VCaP (cell line): ENCODE measurements around the gene MPL.
"Not testable (repeated sequence)": the region's sequence is repeated elsewhere in the genome, so short reads cannot be mapped to it uniquely, and the experiment has no call there.

Experiments used
- H3K27ac ChIP-seq: fragments of 450-650 bp; 2 replicates; pipeline ENCODE4 v1.5.1; 2017
- TF ChIP-seq, protein P1 (sequence below): fragments of 450-650 bp; conservative IDR thresholded peaks from 2 replicates; pipeline ENCODE4 v1.5.1; 2017; ENCODE audit warnings: mild to moderate bottlenecking, moderate library complexity

Gene MPL

DNA sequence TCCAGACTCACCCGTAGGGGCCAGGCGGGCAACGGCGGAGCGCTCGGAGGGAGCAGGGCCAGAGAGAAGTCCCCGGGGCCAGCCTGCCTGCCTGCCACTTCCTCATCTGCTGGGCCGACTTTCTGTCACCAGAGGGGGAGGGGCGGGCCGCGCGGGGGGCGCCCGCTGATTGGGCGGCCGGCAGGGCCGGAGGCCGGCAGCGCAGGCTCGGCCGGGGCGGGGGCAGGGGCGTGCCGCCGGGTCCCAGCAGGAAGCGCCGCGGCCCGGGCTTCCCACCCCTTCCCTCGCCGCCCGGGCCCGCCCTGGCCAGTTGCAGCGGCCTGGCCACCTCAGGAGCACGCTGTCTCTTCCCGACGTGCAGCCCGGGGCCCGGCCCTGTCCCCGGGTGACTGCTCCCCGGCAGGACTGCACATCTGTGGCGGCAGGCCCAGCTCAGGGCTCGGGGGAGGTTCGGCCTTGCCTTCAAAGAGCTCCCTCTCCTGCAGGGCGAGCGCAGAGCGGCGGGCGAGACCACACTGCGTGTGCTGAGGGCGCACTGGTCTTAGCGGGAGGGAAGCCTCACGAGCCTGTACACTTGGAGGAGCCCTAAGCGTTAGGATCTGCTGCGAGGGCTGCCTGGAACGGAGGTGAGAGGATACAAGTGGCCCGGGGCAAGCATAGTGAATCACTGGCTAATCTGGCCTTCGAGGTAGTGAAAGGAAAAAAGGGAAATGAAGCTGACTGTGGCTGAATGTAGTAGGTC lies 30.5 kb downstream of the MPL start, which contains the start of gene ELOVL1:
Gene ELOVL1, minus strand, starts transcription at position 108 of the 742 bp plus-strand sequence. CDS start 2,402 bp downstream, outside the sequence.
- TF ChIP-seq, protein P1, sequence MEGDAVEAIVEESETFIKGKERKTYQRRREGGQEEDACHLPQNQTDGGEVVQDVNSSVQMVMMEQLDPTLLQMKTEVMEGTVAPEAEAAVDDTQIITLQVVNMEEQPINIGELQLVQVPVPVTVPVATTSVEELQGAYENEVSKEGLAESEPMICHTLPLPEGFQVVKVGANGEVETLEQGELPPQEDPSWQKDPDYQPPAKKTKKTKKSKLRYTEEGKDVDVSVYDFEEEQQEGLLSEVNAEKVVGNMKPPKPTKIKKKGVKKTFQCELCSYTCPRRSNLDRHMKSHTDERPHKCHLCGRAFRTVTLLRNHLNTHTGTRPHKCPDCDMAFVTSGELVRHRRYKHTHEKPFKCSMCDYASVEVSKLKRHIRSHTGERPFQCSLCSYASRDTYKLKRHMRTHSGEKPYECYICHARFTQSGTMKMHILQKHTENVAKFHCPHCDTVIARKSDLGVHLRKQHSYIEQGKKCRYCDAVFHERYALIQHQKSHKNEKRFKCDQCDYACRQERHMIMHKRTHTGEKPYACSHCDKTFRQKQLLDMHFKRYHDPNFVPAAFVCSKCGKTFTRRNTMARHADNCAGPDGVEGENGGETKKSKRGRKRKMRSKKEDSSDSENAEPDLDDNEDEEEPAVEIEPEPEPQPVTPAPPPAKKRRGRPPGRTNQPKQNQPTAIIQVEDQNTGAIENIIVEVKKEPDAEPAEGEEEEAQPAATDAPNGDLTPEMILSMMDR = peak; percentile 26
- peak within 1 kb of the TSS; percentile 91 for H3K27ac ChIP-seq

DNA sequence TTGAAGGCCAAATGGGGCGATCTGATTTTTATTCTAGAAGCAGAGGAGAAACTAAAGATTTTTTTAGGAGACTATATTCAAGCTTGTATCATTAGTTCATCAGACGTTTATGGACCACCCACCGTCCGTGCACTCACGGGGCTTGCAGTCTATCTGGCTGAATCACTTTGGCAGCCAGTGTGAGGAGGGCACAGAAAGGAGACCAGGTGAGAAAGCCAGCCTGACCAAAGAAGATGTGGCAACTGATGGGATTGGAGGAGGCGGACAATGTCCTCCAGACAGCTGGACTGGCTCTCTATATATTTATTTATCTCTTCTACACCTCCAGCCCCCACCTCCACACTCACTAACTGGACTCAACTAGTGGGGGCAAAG lies 31.0 kb downstream of the MPL start:
- TF ChIP-seq, protein P1 = no peak
- H3K27ac ChIP-seq = peak overlapping the region; percentile 91

DNA sequence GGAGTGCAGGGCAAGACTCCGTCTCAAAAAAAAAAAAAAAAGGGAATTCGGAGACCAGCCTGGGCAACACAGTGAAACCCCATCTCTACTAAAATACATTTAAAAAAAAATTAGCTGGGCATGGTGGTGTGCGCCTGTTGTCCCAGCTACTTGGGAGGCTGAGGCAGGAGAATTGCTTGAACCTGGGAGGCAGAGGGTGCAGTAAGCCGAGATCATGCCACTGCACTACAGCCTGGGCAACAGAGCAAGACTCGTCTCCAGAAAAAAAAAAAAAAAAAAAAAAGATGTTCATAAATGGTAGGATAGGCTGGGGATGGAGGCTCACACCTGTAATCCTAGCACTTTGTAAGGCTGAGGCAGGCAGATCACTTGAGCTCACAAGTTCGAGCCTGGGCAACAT lies 32.2 kb downstream of the MPL start:
- not testable (repeated sequence) for H3K27ac ChIP-seq

DNA sequence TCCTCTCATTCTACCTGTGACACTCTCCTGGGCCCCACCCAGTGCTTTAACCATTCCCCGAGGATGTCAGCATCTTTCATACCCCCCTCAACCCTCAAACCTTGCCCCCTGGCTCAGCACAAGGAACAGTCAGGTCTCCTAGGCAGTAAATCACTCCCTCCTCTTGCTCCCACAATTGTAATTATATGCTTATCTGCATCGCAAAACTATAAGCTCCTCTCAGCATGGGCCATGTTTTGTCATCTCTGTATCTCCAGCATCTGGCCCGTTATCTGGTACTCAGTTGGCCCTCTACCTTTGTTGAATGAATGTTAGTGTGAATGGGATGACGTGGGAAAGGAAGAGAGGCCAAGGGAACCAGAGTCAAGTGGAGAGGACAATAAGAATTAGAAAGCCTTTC lies 32.9 kb downstream of the MPL start:
- H3K27ac ChIP-seq = no peak overlapping the region

DNA sequence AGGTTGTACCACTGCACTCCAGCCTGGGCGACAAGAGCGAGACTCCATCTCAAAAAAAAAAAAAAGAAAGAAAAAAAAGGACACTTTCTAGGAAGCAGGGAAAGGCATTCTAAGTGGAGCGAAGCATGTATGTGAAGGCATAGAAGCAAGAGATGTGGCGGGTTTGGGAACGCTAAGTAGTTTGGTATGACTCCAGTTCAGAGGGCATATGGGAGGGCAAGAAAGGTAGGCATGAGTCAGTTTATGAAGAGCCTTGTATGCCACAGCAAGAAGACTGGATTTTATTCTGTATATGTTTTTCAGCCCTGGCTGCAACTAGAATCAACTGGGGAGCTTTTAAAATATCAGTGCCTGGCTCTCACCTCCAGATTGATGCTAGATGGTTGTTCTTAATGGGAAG lies 34.6 kb downstream of the MPL start:
- H3K27ac ChIP-seq = no peak overlapping the region

More for the DNA sequence above, 32.9 kb downstream of the MPL start:
- TF ChIP-seq, protein P1 = no peak

DNA sequence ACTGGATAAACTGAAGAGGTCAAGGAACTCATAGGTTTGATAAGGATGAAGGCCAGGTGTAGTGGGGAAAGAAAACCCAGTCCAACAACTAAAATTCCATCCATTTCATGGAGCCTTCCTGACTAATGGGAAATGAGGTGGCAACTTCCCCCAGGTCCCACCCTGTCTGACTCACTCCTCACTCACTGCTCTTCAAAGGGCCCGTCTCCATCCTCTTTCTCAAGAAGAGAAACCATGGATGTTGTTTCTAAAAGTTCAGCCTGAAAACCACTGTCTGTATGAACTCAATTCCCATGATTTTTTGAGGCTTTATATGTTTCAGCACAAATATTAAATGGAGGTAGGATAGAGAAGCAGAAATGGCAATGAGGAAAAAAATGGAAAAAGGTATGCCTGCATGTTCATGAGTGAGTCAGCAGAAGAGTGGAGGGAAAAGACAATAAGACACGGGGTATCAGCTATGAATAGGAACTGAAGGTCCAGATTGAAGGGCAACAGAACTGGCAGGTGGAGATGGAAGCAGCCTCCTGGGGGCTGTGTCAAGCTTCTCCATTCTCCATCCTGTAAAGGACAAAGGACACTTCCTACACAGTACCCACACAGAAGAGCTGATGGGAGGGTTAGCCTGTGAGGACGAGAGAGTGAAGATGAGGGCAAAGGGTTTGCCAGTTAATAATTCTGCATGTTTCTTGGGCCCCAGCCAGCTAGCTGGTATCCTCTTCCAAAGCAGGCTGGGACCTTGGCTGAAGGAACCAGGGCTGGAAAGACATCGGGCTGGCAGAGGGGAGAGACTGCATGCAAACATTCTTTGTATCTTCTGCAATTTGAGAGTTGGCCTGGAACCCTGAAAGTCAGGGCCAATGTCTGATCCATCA lies 35.7 kb downstream of the MPL start:
- H3K27ac ChIP-seq = no peak overlapping the region

More for the DNA sequence above, 34.6 kb downstream of the MPL start:
- TF ChIP-seq, protein P1 = no peak

DNA sequence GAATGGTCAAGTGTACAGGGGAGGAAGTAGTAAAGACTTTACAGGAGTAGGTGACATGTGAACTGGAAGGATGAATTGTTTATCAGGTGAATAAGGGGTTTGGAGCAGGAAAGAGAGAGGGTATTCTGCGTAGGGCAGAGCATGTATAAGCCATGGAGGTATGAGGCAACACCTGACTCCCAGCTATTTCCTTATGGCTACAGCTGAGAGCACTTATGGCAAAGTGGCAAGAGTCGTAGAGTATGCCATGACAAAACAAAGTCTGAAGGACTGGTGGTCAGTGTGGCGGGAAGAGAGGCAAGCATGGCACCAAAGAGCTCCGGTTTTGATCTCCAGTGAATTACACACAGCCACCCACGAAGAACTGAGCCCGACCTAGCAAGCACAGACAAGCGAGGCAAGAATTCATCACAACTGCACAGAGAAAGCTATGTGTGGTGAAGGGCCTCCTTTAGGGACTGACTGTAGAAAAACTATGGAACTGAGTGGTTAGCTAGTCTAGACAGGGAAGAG lies 39.2 kb downstream of the MPL start:
- no peak overlapping the region for H3K27ac ChIP-seq

More for the DNA sequence above, 35.7 kb downstream of the MPL start:
- TF ChIP-seq, protein P1 = no peak

More for the DNA sequence above, 39.2 kb downstream of the MPL start:
- TF ChIP-seq, protein P1 = no peak
